WTC11 (cell line): ENCODE results near the gene SLPI.

Experiments
- CREM ChIP-seq: sonication (generic); formaldehyde crosslinking; IDR thresholded peaks from 2 replicates; pipeline ENCODE4 v1.8.1; 2022; ENCODE audit warnings: mild to moderate bottlenecking, missing genetic modification reagents, moderate library complexity
- JUN ChIP-seq: sonication (generic); formaldehyde crosslinking; IDR thresholded peaks from 2 replicates; pipeline ENCODE4 v1.8.0; 2023; ENCODE audit warnings: mild to moderate bottlenecking, missing genetic modification reagents
- NR3C1 ChIP-seq: sonication (generic); formaldehyde crosslinking; conservative IDR thresholded peaks from 2 replicates; pipeline ENCODE4 v1.8.1; 2023; ENCODE audit warnings: low read depth, mild to moderate bottlenecking, missing genetic modification reagents
- TF ChIP-seq, protein P1 (sequence below): fragments of 200-600 bp; IDR thresholded peaks from 2 replicates; pipeline ENCODE4 v1.8.0; 2022; ENCODE audit warnings: antibody characterized with exemption
- TF ChIP-seq, protein P2 (sequence below): sonication (generic); formaldehyde crosslinking; IDR thresholded peaks from 2 replicates; pipeline ENCODE4 v1.8.1; 2023; ENCODE audit warnings: mild to moderate bottlenecking, missing genetic modification reagents, moderate library complexity

DNA sequence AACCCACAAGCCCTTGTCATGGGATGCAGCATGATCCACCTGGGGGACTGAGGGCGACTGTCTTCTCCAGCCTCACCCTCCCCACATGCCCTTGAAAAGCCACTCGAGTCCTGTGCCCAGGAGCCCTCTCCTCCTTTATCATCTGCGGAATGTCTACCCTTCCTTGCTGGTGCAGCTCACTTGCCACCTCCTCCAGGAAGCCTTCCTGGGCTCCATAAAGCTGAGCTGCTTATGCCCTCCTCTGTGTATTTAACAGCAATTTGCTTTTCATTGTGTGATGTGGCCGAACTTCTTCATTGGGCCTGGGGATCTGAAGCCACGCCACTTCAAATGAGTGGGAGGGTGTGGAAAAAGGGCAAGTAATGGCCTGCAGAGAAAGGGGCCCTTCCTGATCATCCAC, 34.5 kb upstream of the SLPI start:
- TF ChIP-seq JUN (CRISPR knock-in tag) = no peak
- TF ChIP-seq, protein P1, sequence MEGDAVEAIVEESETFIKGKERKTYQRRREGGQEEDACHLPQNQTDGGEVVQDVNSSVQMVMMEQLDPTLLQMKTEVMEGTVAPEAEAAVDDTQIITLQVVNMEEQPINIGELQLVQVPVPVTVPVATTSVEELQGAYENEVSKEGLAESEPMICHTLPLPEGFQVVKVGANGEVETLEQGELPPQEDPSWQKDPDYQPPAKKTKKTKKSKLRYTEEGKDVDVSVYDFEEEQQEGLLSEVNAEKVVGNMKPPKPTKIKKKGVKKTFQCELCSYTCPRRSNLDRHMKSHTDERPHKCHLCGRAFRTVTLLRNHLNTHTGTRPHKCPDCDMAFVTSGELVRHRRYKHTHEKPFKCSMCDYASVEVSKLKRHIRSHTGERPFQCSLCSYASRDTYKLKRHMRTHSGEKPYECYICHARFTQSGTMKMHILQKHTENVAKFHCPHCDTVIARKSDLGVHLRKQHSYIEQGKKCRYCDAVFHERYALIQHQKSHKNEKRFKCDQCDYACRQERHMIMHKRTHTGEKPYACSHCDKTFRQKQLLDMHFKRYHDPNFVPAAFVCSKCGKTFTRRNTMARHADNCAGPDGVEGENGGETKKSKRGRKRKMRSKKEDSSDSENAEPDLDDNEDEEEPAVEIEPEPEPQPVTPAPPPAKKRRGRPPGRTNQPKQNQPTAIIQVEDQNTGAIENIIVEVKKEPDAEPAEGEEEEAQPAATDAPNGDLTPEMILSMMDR = no peak
- no peak for TF ChIP-seq NR3C1
- no peak for TF ChIP-seq CREM (CRISPR knock-in tag)
- TF ChIP-seq, protein P2, sequence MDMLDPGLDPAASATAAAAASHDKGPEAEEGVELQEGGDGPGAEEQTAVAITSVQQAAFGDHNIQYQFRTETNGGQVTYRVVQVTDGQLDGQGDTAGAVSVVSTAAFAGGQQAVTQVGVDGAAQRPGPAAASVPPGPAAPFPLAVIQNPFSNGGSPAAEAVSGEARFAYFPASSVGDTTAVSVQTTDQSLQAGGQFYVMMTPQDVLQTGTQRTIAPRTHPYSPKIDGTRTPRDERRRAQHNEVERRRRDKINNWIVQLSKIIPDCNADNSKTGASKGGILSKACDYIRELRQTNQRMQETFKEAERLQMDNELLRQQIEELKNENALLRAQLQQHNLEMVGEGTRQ (CRISPR knock-in tag) = no peak
